Sigmoid colon (tissue), 7 donors: ENCODE data around the gene SLC9A1. TPM values are rescaled to one million over a fixed set of nuclear protein-coding genes. Genes with fewer than 3 reads are reported as not detected.

Experiments used
- DNase-seq: peaks from one replicate; pipeline ENCODE4 v3.0.0-alpha.2; 2019
- H3K27ac ChIP-seq, 4 donors: fragments of 200-600 bp; sonication (generic); one replicate each; pipeline ENCODE4 v1.5.1; 2016 to 2019; ENCODE audit warnings: mild to moderate bottlenecking in 1 of 4
- H3K27me3 ChIP-seq, 3 donors: fragments of 200-600 bp; sonication (generic); one replicate each; pipeline ENCODE4 v1.5.1; 2019; ENCODE audit warnings: mild to moderate bottlenecking in 1 of 3
- H3K36me3 ChIP-seq, 4 donors: fragments of 200-600 bp; sonication (generic); one replicate each; pipeline ENCODE4 v1.5.1; 2016 to 2019
- H3K4me1 ChIP-seq, 4 donors: fragments of 200-600 bp; sonication (generic); one replicate each; pipeline ENCODE4 v1.5.1; 2017 to 2019
- H3K4me3 ChIP-seq, 4 donors: fragments of 200-600 bp; sonication (generic); one replicate each; pipeline ENCODE4 v1.5.1; 2017 to 2019; ENCODE audit warnings: mild to moderate bottlenecking in 2 of 4, moderate library complexity in 1 of 4
- H3K9me3 ChIP-seq, 4 donors: fragments of 200-600 bp in 3 of 4; sonication (generic) in 3 of 4; one replicate each; pipeline versions ENCODE4 v1.5.1 to v1.6.1; 2013 to 2019
- EP300 ChIP-seq, 4 donors: sonication (generic); formaldehyde crosslinking; IDR thresholded peaks; one replicate each; pipeline ENCODE4 v1.6.1; 2017; ENCODE audit warnings: antibody characterized with exemption in 4 of 4
- POLR2A ChIP-seq, 2 donors: fragments of 450-650 bp; IDR thresholded peaks; one replicate each; pipeline ENCODE4 v1.6.1; 2016; ENCODE audit warnings: antibody characterized with exemption in 2 of 2, mild to moderate bottlenecking in 2 of 2, moderate library complexity in 2 of 2
- POLR2AphosphoS5 ChIP-seq, 4 donors: sonication (generic); formaldehyde crosslinking; IDR thresholded peaks; one replicate each; pipeline ENCODE4 v1.6.1; 2017; ENCODE audit warnings: antibody characterized with exemption in 4 of 4
- WGBS, 2 donors: extraction: QIAGEN DNeasy Blood & Tissue Kit; methylation state at CpG; one replicate each; pipeline ENCODE4 v1.1.7; 2013; 5-methylcytosine and 5-hydroxymethylcytosine counted together
- intact Hi-C: fragments of 100-400 bp; cut with DNase I; formaldehyde crosslinking; loops from one replicate; pipeline ENCODE4 v1.15.1; 2023
- polyA plus RNA-seq, 3 donors: library from polyadenylated mRNA; stranded (reverse); fragments of 200-250 nt; gene quantifications; one replicate each; pipeline ENCODE4 v1.2.3, GENCODE V29; 2013
- total RNA-seq, 4 donors: library from RNA; depleted of rRNA; stranded (reverse); fragments of >200 nt; gene quantifications; one replicate each; pipeline ENCODE4 v1.1.0, GENCODE V29; 2016
- TF ChIP-seq, protein P1 (sequence below), 4 experiments: fragments of 450-650 bp in 3 of 4; fragments of 200-600 bp in 1 of 4; IDR thresholded peaks; one replicate each; pipeline ENCODE4 v1.5.1; 2016 to 2019; ENCODE audit warnings: antibody characterized with exemption in 4 of 4, mild to moderate bottlenecking in 3 of 4, moderate library complexity in 2 of 4
- donor health status: healthy with polysubstance abuse.
- donor health status: Bipolar disorder and iron deficiency.
- donor health status: healthy.

SLC9A1 gene
- total and polyA plus RNA-seq, 7 donors: 6.0 to 64.4 (median 12.8) TPM

DNA sequence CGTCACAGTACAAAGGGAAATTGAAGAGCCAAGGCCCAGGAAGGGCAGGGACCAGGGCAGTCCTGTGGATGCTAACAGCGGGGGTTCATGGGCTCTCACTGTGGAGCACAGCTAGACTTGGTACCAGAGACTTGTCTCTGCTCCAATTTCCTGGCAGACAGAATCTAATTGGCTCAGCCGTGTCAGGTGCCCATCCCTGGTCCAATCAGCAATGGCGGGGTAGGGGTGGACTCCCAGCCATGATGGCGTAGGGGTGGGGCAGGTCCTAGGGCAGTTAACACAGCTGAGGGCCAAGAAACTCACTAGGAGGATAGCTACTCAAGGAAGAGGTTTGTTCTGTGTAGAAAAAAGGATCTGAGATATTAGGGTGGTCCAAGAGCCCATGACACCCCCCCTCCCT, 102.4 kb downstream of the SLC9A1 start:
- Histone ChIP-seq H3K27me3 (no peaks in the 10 kb centered on the region), H3K4me1 (peaks cover 0 to 5% (median 0%) of the 10 kb centered on the region in 4 donors), H3K9me3 (no peaks in the 10 kb centered on the region), H3K36me3 (no peaks in the 10 kb centered on the region), H3K27ac (no peak overlapping the region), H3K4me3 (no peak overlapping the region)
- no peak for DNase-seq
- intact Hi-C loops: no loop called here
- no peak for TF ChIP-seq EP300 (IDR thresholded peaks at IDR 0.05)
- 94 to 96% methylated on average over 5 of the region's 5 CpGs for WGBS, 2 donors

DNA sequence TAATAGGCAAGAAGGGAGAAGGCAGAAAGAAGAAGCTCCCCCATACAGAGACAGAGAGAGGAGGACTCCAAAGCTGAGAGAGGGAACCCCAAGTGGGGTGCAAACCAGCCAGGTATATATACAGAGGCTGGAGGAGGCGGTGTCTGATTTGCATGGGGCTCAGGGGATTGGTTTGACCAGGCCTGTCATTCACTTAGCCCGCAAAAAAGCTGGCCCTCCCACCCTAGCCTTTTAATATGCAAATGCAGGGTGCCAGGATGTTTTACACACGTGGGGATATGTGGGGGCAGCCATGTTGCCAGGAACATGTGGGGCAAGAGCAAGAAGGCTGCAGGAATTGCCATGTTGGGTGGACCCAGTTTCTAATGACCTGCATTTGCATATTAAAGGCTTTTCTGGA, 105.3 kb downstream of the SLC9A1 start:
- intact Hi-C loops: no loop called here
- H3K27ac ChIP-seq: no peak overlapping the region
- WGBS, 2 donors: 59 to 71% methylated on average over 3 of the region's 3 CpGs
- no peaks in the 10 kb centered on the region for H3K9me3 ChIP-seq
- H3K4me3 ChIP-seq: no peak overlapping the region
- no peaks in the 10 kb centered on the region for H3K36me3 ChIP-seq
- TF ChIP-seq EP300 (IDR thresholded peaks at IDR 0.05) (no peak), POLR2A (IDR thresholded peaks at IDR 0.05) (no peak), POLR2AphosphoS5 (IDR thresholded peaks at IDR 0.05) (no peak)
- TF ChIP-seq, protein P1, sequence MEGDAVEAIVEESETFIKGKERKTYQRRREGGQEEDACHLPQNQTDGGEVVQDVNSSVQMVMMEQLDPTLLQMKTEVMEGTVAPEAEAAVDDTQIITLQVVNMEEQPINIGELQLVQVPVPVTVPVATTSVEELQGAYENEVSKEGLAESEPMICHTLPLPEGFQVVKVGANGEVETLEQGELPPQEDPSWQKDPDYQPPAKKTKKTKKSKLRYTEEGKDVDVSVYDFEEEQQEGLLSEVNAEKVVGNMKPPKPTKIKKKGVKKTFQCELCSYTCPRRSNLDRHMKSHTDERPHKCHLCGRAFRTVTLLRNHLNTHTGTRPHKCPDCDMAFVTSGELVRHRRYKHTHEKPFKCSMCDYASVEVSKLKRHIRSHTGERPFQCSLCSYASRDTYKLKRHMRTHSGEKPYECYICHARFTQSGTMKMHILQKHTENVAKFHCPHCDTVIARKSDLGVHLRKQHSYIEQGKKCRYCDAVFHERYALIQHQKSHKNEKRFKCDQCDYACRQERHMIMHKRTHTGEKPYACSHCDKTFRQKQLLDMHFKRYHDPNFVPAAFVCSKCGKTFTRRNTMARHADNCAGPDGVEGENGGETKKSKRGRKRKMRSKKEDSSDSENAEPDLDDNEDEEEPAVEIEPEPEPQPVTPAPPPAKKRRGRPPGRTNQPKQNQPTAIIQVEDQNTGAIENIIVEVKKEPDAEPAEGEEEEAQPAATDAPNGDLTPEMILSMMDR (IDR thresholded peaks at IDR 0.05): no peak
- no peak for DNase-seq
- H3K4me1 ChIP-seq: peaks cover 0 to 16% (median 12%) of the 10 kb centered on the region in 4 donors
- H3K27me3 ChIP-seq: no peaks in the 10 kb centered on the region

- no peaks in the 10 kb centered on the region for H3K27me3 ChIP-seq
- TF ChIP-seq EP300 (IDR thresholded peaks at IDR 0.05) (no peak), POLR2A (IDR thresholded peaks at IDR 0.05) (no peak), POLR2AphosphoS5 (IDR thresholded peaks at IDR 0.05) (no peak)
- TF ChIP-seq, protein P1 (IDR thresholded peaks at IDR 0.05): no peak
- peaks cover 0 to 20% (median 13%) of the 10 kb centered on the region in 4 donors for H3K4me1 ChIP-seq
- H3K4me3 ChIP-seq: no peak overlapping the region
- 77 to 79% methylated on average over 2 of the region's 2 CpGs for WGBS, 2 donors
- intact Hi-C loops: no loop called here
- no peaks in the 10 kb centered on the region for H3K9me3 ChIP-seq
- no peaks in the 10 kb centered on the region for H3K36me3 ChIP-seq
- no peak for DNase-seq
- no peak overlapping the region for H3K27ac ChIP-seq
Measured at GRCh38 chr1:27049100-27049499, 105.8 kb downstream of the SLC9A1 start.

Other genes with a start within 250 kb of the SLC9A1 start
- gene NR0B2, start 241.2 kb downstream of the SLC9A1 start, total RNA-seq: not detected
- gene NR0B2, start 241.2 kb downstream of the SLC9A1 start, polyA plus RNA-seq: under 1 TPM in 1 of 3 donors, not detected in 2; 0.82 TPM
- 10 to 100 TPM; 51.9 to 82.1 (median 59.9) TPM for gene NUDC, start 233.4 kb downstream of the SLC9A1 start, total RNA-seq
- 10 to 100 TPM; 28.4 to 67.6 (median 38.4) TPM for gene NUDC, start 233.4 kb downstream of the SLC9A1 start, polyA plus RNA-seq
- not detected for gene KDF1, start 194.7 kb downstream of the SLC9A1 start, total RNA-seq
- 10 to 100 TPM; 15.0 to 26.8 (median 20.4) TPM for gene KDF1, start 194.7 kb downstream of the SLC9A1 start, polyA plus RNA-seq
- gene TRNP1, start 161.4 kb downstream of the SLC9A1 start, total RNA-seq: 10 to 100 TPM; 15.5 to 29.6 (median 20.2) TPM
- gene TRNP1, start 161.4 kb downstream of the SLC9A1 start, polyA plus RNA-seq: 10 to 100 TPM in 1 of 3 donors, 1 to 10 TPM in 2; 3.0 to 10.8 (median 4.3) TPM
- gene TENT5B, start 142.3 kb downstream of the SLC9A1 start, total RNA-seq: 100 to 1,000 TPM in 2 of 4 donors, 10 to 100 TPM in 2; 24.0 to 111 (median 86.4) TPM
- 1 to 10 TPM in 1 of 3 donors, under 1 TPM in 1, not detected in 1; 0.60 to 5.7 TPM for gene TENT5B, start 142.3 kb downstream of the SLC9A1 start, polyA plus RNA-seq
- 10 to 100 TPM; 27.5 to 32.4 (median 29.6) TPM for gene WDTC1, start 79.5 kb upstream of the SLC9A1 start, total RNA-seq
- gene WDTC1, start 79.5 kb upstream of the SLC9A1 start, polyA plus RNA-seq: 10 to 100 TPM; 15.0 to 26.5 (median 21.3) TPM
- 10 to 100 TPM; 18.9 to 20.9 (median 19.6) TPM for gene TMEM222, start 167.0 kb upstream of the SLC9A1 start, total RNA-seq
- 10 to 100 TPM; 15.7 to 46.9 (median 21.0) TPM for gene TMEM222, start 167.0 kb upstream of the SLC9A1 start, polyA plus RNA-seq
- gene SYTL1, start 186.9 kb upstream of the SLC9A1 start, total RNA-seq: 1 to 10 TPM in 1 of 4 donors, under 1 TPM in 2, not detected in 1; 0.54 to 1.5 (median 0.55) TPM
- gene SYTL1, start 186.9 kb upstream of the SLC9A1 start, polyA plus RNA-seq: 10 to 100 TPM in 1 of 3 donors, 1 to 10 TPM in 2; 3.2 to 25.9 (median 9.0) TPM
- 10 to 100 TPM; 18.2 to 50.4 (median 26.8) TPM for gene MAP3K6, start 211.8 kb upstream of the SLC9A1 start, total RNA-seq
- 10 to 100 TPM in 1 of 3 donors, 1 to 10 TPM in 2; 3.7 to 23.9 (median 9.0) TPM for gene MAP3K6, start 211.8 kb upstream of the SLC9A1 start, polyA plus RNA-seq
- 1 to 10 TPM in 3 of 4 donors, under 1 TPM in 1; 0.49 to 4.5 (median 1.8) TPM for gene FCN3, start 219.7 kb upstream of the SLC9A1 start, total RNA-seq
- 1 to 10 TPM; 1.2 to 4.6 (median 4.1) TPM for gene FCN3, start 219.7 kb upstream of the SLC9A1 start, polyA plus RNA-seq
- gene CD164L2, start 228.2 kb upstream of the SLC9A1 start, total RNA-seq: not detected
- 1 to 10 TPM in 2 of 3 donors, not detected in 1; 1.2 to 1.9 TPM for gene CD164L2, start 228.2 kb upstream of the SLC9A1 start, polyA plus RNA-seq
- gene GPR3, start 237.5 kb upstream of the SLC9A1 start, total RNA-seq: 1 to 10 TPM in 1 of 4 donors, under 1 TPM in 1, not detected in 2; 0.36 to 2.0 TPM
- under 1 TPM in 1 of 3 donors, not detected in 2; 0.54 TPM for gene GPR3, start 237.5 kb upstream of the SLC9A1 start, polyA plus RNA-seq